Loucy (cell line): ENCODE measurements around the gene TAGLN2.

Experiments used
- H2AFZ ChIP-seq: fragments of 200-600 bp; sonication (generic); 2 replicates; pipeline ENCODE4 v1.6.0; 2016; ENCODE audit warnings: antibody characterized with exemption, mild to moderate bottlenecking, low read length, moderate library complexity
- H3F3A ChIP-seq: fragments of 200-600 bp; 2 replicates; pipeline ENCODE4 v1.6.0; 2016; ENCODE audit warnings: antibody characterized with exemption, low read depth, mild to moderate bottlenecking
- H3K27me3 ChIP-seq: fragments of 200-600 bp; sonication (generic); 2 replicates; pipeline ENCODE4 v1.6.1; 2014; ENCODE audit warnings: low read length, mild to moderate bottlenecking; ENCODE audit not compliant: insufficient read depth, poor library complexity, severe bottlenecking
- H3K36me3 ChIP-seq: fragments of 200-600 bp; sonication (generic); 2 replicates; pipeline ENCODE4 v1.6.1; 2016; ENCODE audit warnings: low read length; ENCODE audit not compliant: insufficient read depth
- H3K4me1 ChIP-seq: fragments of 200-600 bp; sonication (generic); 2 replicates; pipeline ENCODE4 v1.5.1; 2014; ENCODE audit warnings: low read length, mild to moderate bottlenecking; ENCODE audit not compliant: insufficient read depth, poor library complexity, severe bottlenecking
- H3K4me2 ChIP-seq: fragments of 200-600 bp; sonication (generic); 2 replicates; pipeline ENCODE4 v1.6.0; 2014; ENCODE audit warnings: antibody characterized with exemption, low read length, low read depth, mild to moderate bottlenecking; ENCODE audit not compliant: poor library complexity, severe bottlenecking
- H3K4me3 ChIP-seq: fragments of 200-600 bp; sonication (generic); 2 replicates; pipeline ENCODE4 v1.5.1; 2014; ENCODE audit warnings: low read length, mild to moderate bottlenecking, mixed read lengths; ENCODE audit not compliant: poor library complexity, severe bottlenecking
- H3K79me2 ChIP-seq: fragments of 200-600 bp; sonication (generic); 2 replicates; pipeline ENCODE4 v1.6.1; 2014; ENCODE audit warnings: low read length; ENCODE audit not compliant: insufficient read depth
- H3K9ac ChIP-seq: fragments of 200-600 bp; sonication (generic); 2 replicates; pipeline ENCODE4 v1.6.0; 2014; ENCODE audit warnings: mild to moderate bottlenecking, low read depth, low read length, moderate library complexity; ENCODE audit not compliant: poor library complexity, severe bottlenecking
- H3K9me2 ChIP-seq: fragments of 200-600 bp; sonication (generic); replicated peaks from 2 replicates; pipeline ENCODE4 v1.6.1; 2016; ENCODE audit warnings: low read depth, low read length, mixed read lengths
- H3K9me3 ChIP-seq: fragments of 200-600 bp; sonication (generic); 2 replicates; pipeline ENCODE4 v1.6.1; 2014; ENCODE audit warnings: mild to moderate bottlenecking, antibody characterized with exemption, low read length, low read depth; ENCODE audit not compliant: insufficient read depth
- H4K20me1 ChIP-seq: fragments of 200-600 bp; sonication (generic); 2 replicates; pipeline ENCODE4 v1.6.0; 2014; ENCODE audit warnings: antibody characterized with exemption, low read length, mild to moderate bottlenecking; ENCODE audit not compliant: insufficient read depth, poor library complexity, severe bottlenecking
- CTCF ChIP-seq: fragments of 200-600 bp; sonication (generic); conservative IDR thresholded peaks from 2 replicates; pipeline ENCODE4 v1.5.1; 2014; ENCODE audit warnings: mild to moderate bottlenecking, antibody characterized with exemption, low read length
- EZH2phosphoT487 ChIP-seq: fragments of 200-600 bp; IDR thresholded peaks from 2 replicates; pipeline ENCODE4 v1.6.1; 2018; ENCODE audit warnings: antibody characterized with exemption, mild to moderate bottlenecking, moderate library complexity, borderline replicate concordance

TAGLN2 gene

GRCh38 chr1:159895836-159896545 is 29.3 kb downstream of the TAGLN2 start:
- H3K9ac ChIP-seq = no peak overlapping the region
- H3K27me3 ChIP-seq = no peaks in the 10 kb centered on the region
- peaks cover 1% of the 10 kb centered on the region; the same call in 1 of the 2 replicates for H3K79me2 ChIP-seq
- TF ChIP-seq CTCF (no peak), EZH2phosphoT487 (no peak)
- H4K20me1 ChIP-seq = no peaks in the 10 kb centered on the region
- no peaks in the 10 kb centered on the region for H3K9me3 ChIP-seq
- no peaks in the 10 kb centered on the region for H3K36me3 ChIP-seq
- H3K9me2 ChIP-seq = no peaks in the 10 kb centered on the region
- H3K4me2 ChIP-seq = no peak overlapping the region
- no peak overlapping the region for H2AFZ ChIP-seq
- H3K4me3 ChIP-seq = no peak overlapping the region
- H3K4me1 ChIP-seq = peaks cover 20% of the 10 kb centered on the region
- H3F3A ChIP-seq = no peaks in the 10 kb centered on the region

- no peaks in the 10 kb centered on the region for H3K9me2 ChIP-seq
- no peak overlapping the region for H3K4me2 ChIP-seq
- no peaks in the 10 kb centered on the region for H4K20me1 ChIP-seq
- TF ChIP-seq EZH2phosphoT487 = no peak
- TF ChIP-seq CTCF = no peak
- no peaks in the 10 kb centered on the region for H3K36me3 ChIP-seq
- peaks cover 22% of the 10 kb centered on the region for H3K4me1 ChIP-seq
- H2AFZ ChIP-seq = no peak overlapping the region
- no peak overlapping the region for H3K9ac ChIP-seq
- no peaks in the 10 kb centered on the region for H3F3A ChIP-seq
- peaks cover 3% of the 10 kb centered on the region; the same call in 1 of the 2 replicates for H3K79me2 ChIP-seq
- H3K27me3 ChIP-seq = no peaks in the 10 kb centered on the region
- no peak overlapping the region for H3K4me3 ChIP-seq
- H3K9me3 ChIP-seq = no peaks in the 10 kb centered on the region
Observed at GRCh38 chr1:159895286-159895685, 30.0 kb downstream of the TAGLN2 start.

DNA sequence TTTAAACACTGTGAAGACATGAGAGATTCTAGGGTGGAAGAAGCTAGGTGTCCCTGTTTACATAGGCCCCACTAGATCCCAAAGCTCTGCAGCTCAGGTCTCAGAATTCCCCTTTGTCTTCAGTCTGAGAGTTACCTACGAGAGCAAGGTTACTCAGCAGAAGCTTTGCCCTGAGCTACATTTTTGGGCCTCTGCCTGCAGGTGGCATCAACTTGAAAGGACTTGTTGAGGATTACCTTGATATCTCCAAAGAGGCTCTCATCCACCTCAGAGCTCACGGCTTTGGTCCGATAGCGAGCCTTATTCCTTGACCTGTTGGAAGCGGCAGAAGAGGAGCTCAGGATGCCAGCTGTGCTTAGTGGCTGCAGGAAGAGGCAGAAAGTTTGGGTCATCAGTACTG is 32.4 kb downstream of the TAGLN2 start:
- no peaks in the 10 kb centered on the region for H3K9me2 ChIP-seq
- no peak overlapping the region for H2AFZ ChIP-seq

More for the DNA sequence above, 32.4 kb downstream of the TAGLN2 start:
- H3K4me1 ChIP-seq = peaks cover 44% of the 10 kb centered on the region
- H3K79me2 ChIP-seq = peaks cover 3% of the 10 kb centered on the region; the same call in 1 of the 2 replicates
- no peaks in the 10 kb centered on the region for H4K20me1 ChIP-seq
- H3K9ac ChIP-seq = no peak overlapping the region
- TF ChIP-seq CTCF (peak; percentile 57), EZH2phosphoT487 (no peak)
- H3K9me3 ChIP-seq = no peaks in the 10 kb centered on the region
- no peak overlapping the region for H3K4me2 ChIP-seq
- H3K27me3 ChIP-seq = no peaks in the 10 kb centered on the region
- H3F3A ChIP-seq = no peaks in the 10 kb centered on the region
- no peaks in the 10 kb centered on the region for H3K36me3 ChIP-seq
- H3K4me3 ChIP-seq = no peak overlapping the region
